Lower lobe of right lung (tissue), 2 donors: ENCODE results near the gene POLR3F. TPM values are rescaled to one million over a fixed set of nuclear protein-coding genes. Genes with fewer than 3 reads are reported as not detected.

ENCODE experiments used
- ATAC-seq, 2 donors: fragments of 200-7000 bp; cut with Tn5 transposase; one replicate each; pipeline ENCODE4 v1.9.1; 2020 to 2022; ENCODE audit warnings: mild to moderate bottlenecking in 2 of 2, moderate library complexity in 2 of 2
- DNase-seq: peaks from one replicate; pipeline ENCODE4 v3.0.0-alpha.2; 2020
- H3K27ac ChIP-seq: fragments of 200-600 bp; one replicate; pipeline ENCODE4 v1.8.0; 2022
- H3K27me3 ChIP-seq: fragments of 200-600 bp; one replicate; pipeline ENCODE4 v1.8.0; 2022; ENCODE audit warnings: low read depth
- H3K36me3 ChIP-seq: fragments of 200-600 bp; one replicate; pipeline ENCODE4 v1.8.0; 2022; ENCODE audit warnings: mild to moderate bottlenecking
- H3K4me1 ChIP-seq: fragments of 200-600 bp; one replicate; pipeline ENCODE4 v1.8.0; 2022
- H3K4me3 ChIP-seq: fragments of 200-600 bp; one replicate; pipeline ENCODE4 v1.8.0; 2022; ENCODE audit warnings: mild to moderate bottlenecking
- H3K9me3 ChIP-seq: fragments of 200-600 bp; one replicate; pipeline ENCODE4 v1.8.0; 2022
- CTCF ChIP-seq: fragments of 200-600 bp; IDR thresholded peaks from one replicate; pipeline ENCODE4 v1.8.0; 2022; ENCODE audit warnings: antibody characterized with exemption, mild to moderate bottlenecking
- intact Hi-C: fragments of 100-400 bp; cut with DNase I; formaldehyde crosslinking; loops from one replicate; pipeline ENCODE4 v1.11.0; 2022
- total RNA-seq: library from RNA; stranded (reverse); fragmentation: NEBNext Ultra II Directional; extraction: Animal tissue kit (Norgen Biotek cat#: 25700); gene quantifications from one replicate; pipeline ENCODE4 v1.2.1, GENCODE V29; 2021
- donor health status: DM: no; HTN: yes; CAD: no; lungs with severe emphysema.

POLR3F gene
- total RNA-seq, 1 donor from 2014 or later = 6.6 TPM

GRCh38 chr20:18504479-18505060 is 37.4 kb downstream of the POLR3F start:
- TF ChIP-seq CTCF = no peak
- ATAC-seq (no peak), DNase-seq (no peak)
- H3K36me3 ChIP-seq = peaks cover 1% of the 10 kb centered on the region
- intact Hi-C loops = no loop called here
- no peak overlapping the region for H3K4me3 ChIP-seq
- no peak overlapping the region for H3K27ac ChIP-seq
- peaks cover 7% of the 10 kb centered on the region for H3K27me3 ChIP-seq
- peaks cover 17% of the 10 kb centered on the region for H3K4me1 ChIP-seq
- H3K9me3 ChIP-seq = no peaks in the 10 kb centered on the region

- peaks cover 7% of the 10 kb centered on the region for H3K27me3 ChIP-seq
- peaks cover 28% of the 10 kb centered on the region for H3K4me1 ChIP-seq
- intact Hi-C loops = no loop called here
- no peak for TF ChIP-seq CTCF
- DNase-seq (no peak), ATAC-seq (no peak)
- peak overlapping the region; percentile 73 for H3K4me3 ChIP-seq
- H3K27ac ChIP-seq = peak overlapping the region; percentile 96
- H3K36me3 ChIP-seq = peaks cover 23% of the 10 kb centered on the region
- H3K9me3 ChIP-seq = no peaks in the 10 kb centered on the region
Observed at GRCh38 chr20:18506744-18507143, 39.6 kb downstream of the POLR3F start.

- Histone ChIP-seq H3K4me3 (peak within 1 kb of the TSS; percentile 73), H3K36me3 (peaks cover 31% of the 10 kb centered on the region), H3K27me3 (peaks cover 7% of the 10 kb centered on the region), H3K4me1 (peaks cover 35% of the 10 kb centered on the region), H3K27ac (peak within 1 kb of the TSS; percentile 96), H3K9me3 (no peaks in the 10 kb centered on the region)
- peak; percentile 98 to 99 for ATAC-seq
- no peak for TF ChIP-seq CTCF
- peak; percentile 99 for DNase-seq
- intact Hi-C loops = no loop called here
Observed at GRCh38 chr20:18507218-18508191, 40.3 kb downstream of the POLR3F start, which contains the start of gene SEC23B. SEC23B (plus strand) TSS chr20:18507940; CDS start chr20:18510836, 2,896 bp downstream.

- DNase-seq (no peak), ATAC-seq (no peak)
- no peak for TF ChIP-seq CTCF
- H3K4me1 ChIP-seq = peaks cover 35% of the 10 kb centered on the region
- intact Hi-C loops = no loop called here
- no peak overlapping the region for H3K27ac ChIP-seq
- no peaks in the 10 kb centered on the region for H3K27me3 ChIP-seq
- peaks cover 68% of the 10 kb centered on the region for H3K36me3 ChIP-seq
- no peaks in the 10 kb centered on the region for H3K9me3 ChIP-seq
- no peak overlapping the region for H3K4me3 ChIP-seq
Observed at GRCh38 chr20:18511571-18511970, 44.4 kb downstream of the POLR3F start.

GRCh38 chr20:18513208-18513607 is 46.0 kb downstream of the POLR3F start:
- intact Hi-C loops = no loop called here
- Histone ChIP-seq H3K36me3 (peaks cover 82% of the 10 kb centered on the region), H3K27me3 (no peaks in the 10 kb centered on the region), H3K27ac (no peak overlapping the region), H3K4me1 (peaks cover 30% of the 10 kb centered on the region), H3K4me3 (no peak overlapping the region), H3K9me3 (no peaks in the 10 kb centered on the region)
- ATAC-seq (peak in 1 of 2 donors; percentile 56), DNase-seq (no peak)
- no peak for TF ChIP-seq CTCF
